Measurements from ENCODE around the gene LIMA1.
"Not testable (repeated sequence)": the region's sequence is repeated elsewhere in the genome, so short reads cannot be mapped to it uniquely, and the experiment has no call there.

Gene LIMA1

DNA sequence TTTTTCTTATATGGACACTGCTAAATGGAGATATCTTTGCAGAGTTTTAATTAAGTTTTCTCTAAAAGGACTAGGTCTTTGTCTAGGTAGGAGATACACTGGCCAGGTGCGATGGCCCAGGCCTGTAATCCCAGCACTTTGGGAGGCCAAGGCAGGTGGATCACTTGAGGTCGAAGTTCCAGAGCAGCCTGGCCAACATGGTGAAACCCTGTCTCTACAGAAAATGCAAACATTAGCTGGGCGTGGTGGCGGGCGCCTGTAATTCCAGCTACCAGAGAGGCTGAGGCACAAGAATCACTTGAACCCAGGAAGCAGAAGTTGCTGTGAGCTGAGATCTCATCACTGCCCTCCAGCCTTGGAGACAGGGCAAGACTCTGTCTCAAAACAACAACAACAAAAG, 99.1 kb downstream of the LIMA1 start:
- no peak for DNase-seq

DNA sequence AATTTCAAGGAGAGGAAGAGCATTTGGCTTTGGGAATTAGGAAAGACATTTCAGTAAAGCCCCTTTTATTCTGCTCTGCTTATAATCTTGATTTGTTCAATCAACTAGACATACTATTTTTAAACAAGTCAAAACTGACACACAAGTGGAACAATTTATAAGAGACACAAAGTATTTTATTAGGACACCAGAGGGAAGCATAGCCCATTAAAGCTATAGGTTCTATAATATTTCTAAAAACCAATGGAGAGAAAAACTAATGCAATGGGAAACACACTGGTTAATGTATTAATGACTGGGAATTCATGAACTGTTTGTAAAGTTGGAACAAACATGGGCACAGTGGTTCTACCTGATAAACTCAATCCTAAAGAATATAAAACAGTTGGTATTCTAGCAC, 100.9 kb downstream of the LIMA1 start:
- no peak for DNase-seq

DNA sequence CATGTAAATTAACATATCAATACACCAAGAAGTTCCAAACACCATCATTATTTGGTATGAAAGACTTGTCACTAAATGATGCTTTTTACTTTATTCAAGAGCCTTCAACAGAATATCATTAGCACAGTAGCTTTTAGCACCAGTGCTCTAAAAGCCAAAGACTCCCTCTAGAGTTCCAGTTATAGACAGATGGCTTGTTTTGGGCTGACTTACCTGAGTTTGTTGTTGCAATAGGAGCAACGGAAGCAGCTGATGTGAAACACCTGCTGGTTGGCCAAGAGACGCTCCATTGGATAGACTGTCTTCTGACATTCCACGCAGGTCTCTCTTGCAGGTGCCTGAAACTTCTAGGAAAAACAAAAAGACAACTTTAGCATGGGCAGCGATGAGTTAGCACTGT, 101.6 kb downstream of the LIMA1 start:
- no peak for DNase-seq

GRCh38 chr12:50175716-50176026, 107.6 kb downstream of the LIMA1 start:
- DNase-seq: no peak

GRCh38 chr12:50174971-50175715, 108.2 kb downstream of the LIMA1 start:
- peak; percentile 13 for DNase-seq

DNA sequence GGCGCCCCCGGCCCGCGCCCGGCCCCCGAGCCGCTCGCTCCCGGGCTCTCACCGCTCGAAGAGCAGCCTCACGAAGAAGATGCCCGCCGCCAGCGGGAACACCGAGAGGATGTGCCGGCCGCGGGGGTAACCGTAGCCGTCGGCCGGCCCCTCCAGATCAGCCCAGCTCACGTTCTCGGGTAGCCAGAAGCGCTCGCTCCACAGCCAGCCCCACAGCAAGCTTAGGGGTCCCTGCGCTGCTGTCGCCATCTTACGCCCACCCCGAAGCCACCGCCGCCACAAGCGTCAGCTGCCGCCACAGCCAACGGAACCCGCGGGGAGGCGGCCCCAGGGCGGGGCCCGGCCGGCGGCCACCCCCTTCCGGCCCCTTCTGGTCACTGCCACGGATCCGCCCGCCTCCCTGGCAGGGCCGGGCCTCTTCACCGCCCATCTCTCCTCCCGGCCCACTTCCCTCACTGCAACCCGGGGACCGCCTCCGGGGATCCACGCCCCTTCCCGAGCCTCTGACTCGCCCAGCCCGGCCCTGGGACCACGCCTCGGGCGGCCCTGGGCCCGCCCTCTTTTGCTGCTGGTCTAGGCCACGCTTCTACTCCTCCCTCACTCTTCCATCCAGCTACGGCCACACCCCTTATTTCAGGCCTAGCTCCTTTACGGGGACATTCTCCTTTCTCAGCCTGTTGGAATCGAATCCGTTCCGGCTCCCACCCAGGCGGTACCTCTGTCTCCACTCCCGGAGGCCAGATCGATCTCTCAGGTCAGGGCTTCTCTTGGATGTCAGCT, 116.1 kb downstream of the LIMA1 start, which contains the start of gene CERS5:
Gene CERS5, minus strand, starts transcription at position 321 of the 780 bp plus-strand sequence. Its CDS starts 72 bp downstream, at position 249.
- DNase-seq: peak; percentile 94

DNA sequence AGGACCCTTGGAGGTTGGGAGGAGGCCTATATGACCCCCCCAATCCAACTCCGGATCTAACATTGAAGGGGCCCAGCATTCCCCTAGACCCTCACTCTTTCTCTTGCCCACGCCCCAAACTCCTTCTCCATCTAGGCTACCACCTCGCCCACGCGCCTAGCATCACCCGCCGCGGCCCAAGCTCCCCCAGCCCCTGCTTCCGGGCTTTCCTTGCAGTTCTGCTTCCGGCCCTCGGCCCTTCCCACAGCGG, 116.6 kb downstream of the LIMA1 start:
- no peak for DNase-seq

DNA sequence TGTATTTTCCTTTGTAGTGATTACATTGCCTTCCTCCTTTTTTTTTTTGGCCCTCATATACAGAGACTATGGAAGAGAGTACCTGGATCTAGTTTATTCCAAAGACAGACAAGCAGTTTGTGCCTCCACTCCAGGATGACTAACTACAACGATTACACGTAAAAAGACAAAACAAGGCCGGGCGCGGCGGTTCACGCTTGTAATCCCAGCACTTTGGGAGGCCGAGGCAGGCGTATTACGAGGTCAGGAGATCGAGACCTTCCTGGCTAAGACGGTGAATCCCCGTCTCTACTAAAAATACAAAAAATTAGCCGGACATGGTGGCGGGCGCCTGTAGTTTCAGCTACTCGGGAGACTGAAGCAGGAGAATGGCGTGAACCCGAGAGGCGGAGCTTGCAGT, 118.4 kb downstream of the LIMA1 start:
- no peak for DNase-seq

DNA sequence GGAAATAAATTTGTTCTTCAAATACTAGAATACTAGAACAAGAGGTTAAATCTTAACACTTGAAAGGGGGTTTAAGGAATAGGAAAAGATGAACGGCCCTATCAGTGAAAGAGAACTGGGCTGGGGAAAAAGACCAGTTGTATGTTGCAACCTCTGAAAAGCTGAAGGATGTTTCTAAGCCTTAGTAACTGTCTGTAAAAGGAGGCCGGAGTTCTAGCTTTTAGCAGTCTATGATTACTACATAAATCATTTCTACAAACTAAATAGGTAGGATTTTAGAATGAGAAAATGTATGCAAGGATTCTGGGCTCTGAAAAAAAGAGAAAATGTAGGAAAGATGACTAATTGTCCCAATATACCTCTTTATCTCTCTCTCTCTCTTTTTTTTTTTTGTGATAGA, 121.1 kb downstream of the LIMA1 start:
- peak; percentile 28 for DNase-seq

DNA sequence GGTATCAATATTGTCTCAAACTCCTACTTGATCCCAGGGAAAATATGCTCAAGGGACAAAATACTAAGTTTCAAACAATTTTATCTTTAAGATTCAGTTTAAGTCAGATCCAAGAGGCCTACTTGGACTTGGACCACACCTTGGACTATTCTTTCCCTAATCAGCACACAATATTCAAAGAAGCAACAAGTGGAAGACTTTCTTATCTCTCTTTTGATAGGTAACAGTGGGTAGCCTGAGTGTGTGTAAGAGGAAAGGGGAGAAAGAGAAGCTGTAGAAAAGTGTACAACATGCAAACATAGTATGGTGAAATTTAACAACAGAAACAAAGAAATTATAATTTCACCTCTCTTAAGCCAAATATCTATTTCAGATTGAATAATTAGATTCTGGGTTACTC, 122.7 kb downstream of the LIMA1 start:
- DNase-seq: no peak

GRCh38 chr12:50157259-50157658, 126.1 kb downstream of the LIMA1 start:
- no peak for DNase-seq

- DNase-seq: no peak
Measured at GRCh38 chr12:50156641-50157040, 126.7 kb downstream of the LIMA1 start.

DNA sequence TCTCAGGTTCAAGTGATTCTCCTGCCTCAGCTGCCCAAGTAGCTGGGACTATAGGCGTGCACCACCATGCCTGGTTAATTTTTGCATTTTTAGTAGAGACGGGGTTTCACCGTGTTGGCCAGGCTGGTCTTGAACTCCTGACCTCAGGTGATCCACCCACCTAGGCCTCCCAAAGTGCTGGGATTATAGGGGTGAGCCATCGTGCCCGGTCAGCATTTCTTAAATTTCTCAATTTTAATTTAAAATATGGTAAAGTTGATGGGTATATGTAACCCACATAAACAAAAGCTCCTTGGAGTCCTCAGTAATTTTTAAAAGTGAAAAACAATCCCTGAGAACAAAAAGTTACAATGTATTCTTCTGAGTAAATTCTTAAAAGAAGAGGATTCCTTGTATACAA, 128.4 kb downstream of the LIMA1 start:
- not testable (repeated sequence) for DNase-seq

DNA sequence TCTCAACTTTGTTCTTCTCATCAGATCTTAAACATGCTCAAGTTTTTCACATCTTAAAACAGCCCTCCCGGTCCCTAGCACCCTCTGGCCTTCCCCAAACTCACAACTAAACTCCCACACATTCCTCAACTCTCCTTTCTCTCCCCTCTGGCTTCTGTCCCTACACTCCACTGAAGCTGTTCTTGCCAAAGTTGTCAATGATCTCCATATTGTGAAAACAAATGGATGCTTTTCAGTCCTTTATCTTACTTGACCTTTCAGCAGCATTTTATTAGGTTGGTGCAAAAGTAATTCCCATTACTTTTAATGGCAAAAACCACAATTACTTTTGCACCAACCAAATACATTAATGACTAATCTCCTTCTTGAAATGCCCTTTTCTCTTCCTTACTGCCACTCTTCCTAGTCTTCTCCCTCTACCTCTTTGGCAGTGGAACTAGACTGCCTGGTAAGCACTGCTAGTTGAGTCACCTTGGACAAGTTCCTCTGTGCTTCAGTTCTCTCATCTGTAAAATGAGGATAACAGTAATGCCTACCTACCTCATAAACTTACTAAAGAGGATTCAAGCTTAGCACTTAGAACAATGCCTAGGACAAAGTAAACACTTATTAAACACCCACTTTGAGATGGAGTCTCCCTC, 132.2 kb downstream of the LIMA1 start:
- no peak for DNase-seq

GRCh38 chr12:50149311-50149710, 134.0 kb downstream of the LIMA1 start:
- no peak for DNase-seq

DNA sequence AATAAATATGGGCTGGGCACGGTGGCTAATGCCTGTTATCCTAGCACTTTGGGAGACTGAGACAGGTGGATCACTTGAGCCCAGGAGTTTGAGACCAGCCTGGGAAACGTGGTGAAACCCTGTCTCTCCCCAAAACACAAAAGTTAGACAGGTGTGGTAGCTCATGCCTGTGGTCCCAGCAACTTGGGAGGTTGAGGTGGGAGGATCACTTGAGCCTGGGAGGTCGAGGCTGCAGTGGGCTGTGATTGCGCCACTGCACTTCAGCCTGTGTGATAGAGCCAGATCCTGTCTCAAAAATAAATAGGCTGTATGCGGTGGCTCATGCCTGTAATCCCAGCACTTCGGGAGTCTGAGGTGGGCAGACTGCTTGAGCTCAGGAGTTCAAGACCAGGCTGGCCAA, 135.3 kb downstream of the LIMA1 start:
- DNase-seq: not testable (repeated sequence)

DNA sequence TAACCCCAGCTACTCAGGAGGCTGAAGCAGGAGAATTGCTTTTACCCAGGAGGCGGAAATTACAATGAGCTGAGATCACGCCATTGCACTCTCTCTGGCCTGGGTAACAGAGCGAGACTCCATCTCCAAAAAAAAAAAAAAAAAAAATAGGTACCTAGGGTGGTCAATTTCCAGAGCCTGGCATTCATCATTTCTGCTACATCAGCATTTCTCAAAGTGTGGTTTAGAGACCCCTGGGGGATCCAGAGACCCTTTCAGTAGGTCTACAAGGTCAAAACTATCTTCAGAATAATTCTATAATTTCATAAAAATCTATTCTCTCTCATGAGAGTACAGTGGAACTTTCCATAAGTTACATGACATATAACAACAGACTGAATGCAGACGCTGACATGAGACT, 136.0 kb downstream of the LIMA1 start:
- no peak for DNase-seq

- no peak for DNase-seq
Measured at GRCh38 chr12:50145439-50145838, 137.9 kb downstream of the LIMA1 start.

DNA sequence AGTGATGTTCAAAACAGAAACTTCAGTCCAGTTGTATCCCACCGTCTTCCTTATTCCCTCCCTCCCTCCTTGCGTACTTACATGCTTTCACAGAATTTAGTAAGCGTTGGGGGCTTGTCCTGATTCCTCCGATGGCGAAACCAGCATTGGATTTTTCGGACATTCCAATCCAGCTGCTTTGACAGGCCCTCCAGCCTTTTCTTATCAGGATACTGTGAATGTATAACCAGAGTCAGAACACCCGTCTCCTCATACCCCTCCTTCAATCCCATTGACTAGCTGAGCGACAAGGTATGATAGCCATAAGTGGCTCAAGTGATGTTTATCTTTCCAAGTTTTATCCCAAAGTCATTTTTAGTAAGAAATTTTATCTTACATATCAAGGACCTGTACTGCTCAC, 140.3 kb downstream of the LIMA1 start:
- DNase-seq: no peak

- no peak for DNase-seq
Measured at GRCh38 chr12:50132505-50133135, 150.7 kb downstream of the LIMA1 start.

DNA sequence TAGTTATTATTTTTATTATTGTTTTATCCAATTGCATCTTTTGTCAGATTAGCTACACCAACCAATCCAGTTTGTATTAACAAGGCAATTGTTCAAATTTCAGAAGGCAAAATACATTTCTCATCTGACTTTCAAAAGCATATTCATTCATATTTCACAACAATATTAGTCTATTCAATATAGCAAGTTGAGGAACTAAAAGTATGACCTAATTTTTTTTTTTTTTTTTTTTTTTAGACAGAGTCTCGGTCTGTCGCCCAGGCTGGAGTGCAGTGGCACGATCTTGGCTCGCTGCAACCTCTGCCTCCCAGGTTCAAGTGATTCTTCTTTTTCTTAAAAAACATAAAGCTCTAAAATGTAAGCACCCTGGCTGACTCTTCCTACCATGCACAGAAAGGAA, 154.0 kb downstream of the LIMA1 start:
- no peak for DNase-seq

DNA sequence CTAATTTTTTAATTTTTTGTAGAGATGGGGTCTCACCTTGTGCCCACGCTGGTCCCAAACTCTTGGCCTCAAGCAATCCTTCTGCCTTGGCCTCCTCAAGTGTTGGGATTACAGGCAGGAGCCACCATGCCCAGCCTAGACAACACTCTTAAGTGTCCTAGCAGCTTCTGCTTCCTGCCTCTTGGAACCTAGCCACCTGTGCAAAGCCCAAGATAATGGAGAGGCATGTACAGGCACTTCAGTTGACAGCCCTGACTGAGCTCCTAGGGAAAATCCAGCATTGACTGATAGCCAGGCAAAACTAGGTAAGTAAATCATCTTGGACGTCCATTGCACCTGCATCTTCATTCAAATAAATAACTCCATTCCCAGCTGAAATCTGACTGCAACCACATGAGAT, 155.8 kb downstream of the LIMA1 start:
- no peak for DNase-seq

Measured in GF-D8 (cell line).